GM21786 (cell line): ENCODE results near the gene DACT1.
A peak's percentile ranks its signal among the peaks of the same experiment; 100 is the strongest.
"Not testable (repeated sequence)": the region's sequence is repeated elsewhere in the genome, so short reads cannot be mapped to it uniquely, and the experiment has no call there.

Source experiments
- ATAC-seq: cut with Tn5 transposase; IDR thresholded peaks from one replicate; pipeline ENCODE4 v1.9.1; 2021; ENCODE audit not compliant: unreplicated experiment

Gene DACT1

GRCh38 chr14:58637391-58638230 is at the start of gene DACT1:
TSS of gene DACT1 (plus strand) at chr14:58637962. CDS start at chr14:58638203, 241 bp downstream.
- ATAC-seq: peak; percentile 39

- not testable (repeated sequence) for ATAC-seq
Observed at GRCh38 chr14:58588321-58588720, 49.4 kb upstream of the DACT1 start.

GRCh38 chr14:58593977-58594376 is 43.8 kb upstream of the DACT1 start:
- ATAC-seq: no peak

- no peak for ATAC-seq
Observed at GRCh38 chr14:58597041-58597440, 40.7 kb upstream of the DACT1 start.

GRCh38 chr14:58598028-58598803 is 39.5 kb upstream of the DACT1 start:
- ATAC-seq: no peak

- ATAC-seq: no peak
Observed at GRCh38 chr14:58598804-58599525, 38.8 kb upstream of the DACT1 start.

GRCh38 chr14:58599707-58600106 is 38.1 kb upstream of the DACT1 start:
- ATAC-seq: no peak

- ATAC-seq: no peak
Observed at GRCh38 chr14:58605465-58605864, 32.3 kb upstream of the DACT1 start.

- no peak for ATAC-seq
Observed at GRCh38 chr14:58607131-58607951, 30.4 kb upstream of the DACT1 start.

GRCh38 chr14:58607952-58608317 is 29.8 kb upstream of the DACT1 start:
- ATAC-seq: no peak

- ATAC-seq: no peak
Observed at GRCh38 chr14:58617619-58618018, 20.1 kb upstream of the DACT1 start.

- ATAC-seq: no peak
Observed at GRCh38 chr14:58620011-58620410, 17.8 kb upstream of the DACT1 start.

GRCh38 chr14:58625438-58625837 is 12.3 kb upstream of the DACT1 start:
- ATAC-seq: no peak

- no peak for ATAC-seq
Observed at GRCh38 chr14:58626431-58626831, 11.3 kb upstream of the DACT1 start.

GRCh38 chr14:58628406-58628805 is 9.4 kb upstream of the DACT1 start:
- no peak for ATAC-seq

GRCh38 chr14:58629281-58629680 is 8.5 kb upstream of the DACT1 start:
- no peak for ATAC-seq

- ATAC-seq: no peak
Observed at GRCh38 chr14:58631732-58632131, 6.0 kb upstream of the DACT1 start.

GRCh38 chr14:58633831-58634230 is 3.9 kb upstream of the DACT1 start:
- no peak for ATAC-seq

- no peak for ATAC-seq
Observed at GRCh38 chr14:58634406-58635090, 3.2 kb upstream of the DACT1 start.
